Stimulated activated CD8-positive, alpha-beta memory T cell treated with anti-CD3 and anti-CD28 coated beads, Interleukin-2, amount 100 ng/mL, for 1 hour (primary cell): ENCODE data around the gene PKHD1.
"Not testable (repeated sequence)": the region's sequence is repeated elsewhere in the genome, so short reads cannot be mapped to it uniquely, and the experiment has no call there.

ENCODE experiments used
- DNase-seq, 2 donors: peaks; one replicate each; pipeline ENCODE4 v3.0.0-alpha.2; 2020; ENCODE audit warnings: low read depth in 2 of 2

Gene PKHD1

GRCh38 chr6:51856508-51856907 is 230.9 kb downstream of the PKHD1 start:
- no peak for DNase-seq

GRCh38 chr6:51855310-51856082 is 231.9 kb downstream of the PKHD1 start:
- no peak for DNase-seq

DNA sequence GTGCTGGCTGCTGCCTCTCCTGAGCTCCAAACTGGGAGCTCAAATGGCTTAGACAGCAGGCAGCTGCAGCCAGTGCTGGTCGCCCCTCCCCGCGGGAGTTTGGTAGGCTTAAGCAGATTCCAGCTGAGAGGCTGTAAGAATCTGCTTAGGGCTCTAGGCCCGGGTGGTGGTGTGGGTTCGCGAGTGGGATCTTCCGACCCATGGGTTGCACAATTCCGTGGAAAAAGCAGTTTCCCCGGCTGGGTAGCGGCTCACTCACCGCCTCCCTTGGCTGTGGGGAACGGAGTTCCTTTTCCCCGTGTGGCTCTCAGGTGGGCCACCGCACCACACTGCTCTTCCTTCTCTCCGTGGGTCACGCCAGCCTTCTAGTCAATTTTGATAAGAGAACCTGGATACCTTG is 232.5 kb downstream of the PKHD1 start:
- no peak for DNase-seq

DNA sequence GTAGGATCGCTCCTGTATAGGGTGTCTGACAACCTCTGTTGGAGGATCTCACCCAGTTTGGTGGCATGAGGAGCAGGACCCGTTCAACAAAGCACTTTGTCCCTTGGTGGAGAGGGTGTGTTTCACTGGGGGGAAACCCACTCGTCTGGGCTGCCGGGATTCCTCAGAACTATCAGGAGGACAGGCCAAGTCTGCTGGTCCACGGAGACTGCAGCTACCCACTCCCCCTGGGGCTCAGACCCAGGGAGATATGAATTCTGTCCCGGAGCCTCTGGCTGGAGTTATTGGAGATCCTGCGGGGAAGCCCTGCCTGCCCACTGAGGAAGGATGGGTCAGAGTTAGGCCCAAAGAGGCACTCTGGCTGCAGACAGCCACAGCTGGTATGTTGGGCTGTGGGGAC is 233.1 kb downstream of the PKHD1 start:
- no peak for DNase-seq

GRCh38 chr6:51853109-51853508 is 234.3 kb downstream of the PKHD1 start:
- DNase-seq: not testable (repeated sequence)

GRCh38 chr6:51846531-51846930 is 240.9 kb downstream of the PKHD1 start:
- no peak for DNase-seq

DNA sequence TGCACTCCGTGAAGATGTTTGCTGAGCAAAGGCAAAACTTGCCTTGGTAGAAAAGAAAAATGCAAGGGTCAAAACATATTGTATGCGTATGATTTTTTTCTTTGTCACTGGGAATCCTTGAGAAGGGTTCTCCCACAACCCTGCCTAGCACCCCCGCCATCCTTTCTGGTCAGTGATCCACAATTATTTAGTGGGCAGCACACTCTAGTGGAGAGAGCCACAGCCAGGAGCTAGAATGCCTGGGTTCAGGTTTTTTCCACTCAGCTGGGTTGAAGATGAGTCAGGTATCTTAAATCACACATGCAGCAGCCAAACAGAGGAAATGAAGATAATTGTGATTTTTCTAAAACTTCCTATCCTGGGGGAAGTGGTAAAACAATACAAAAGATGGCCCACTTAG is 243.1 kb downstream of the PKHD1 start:
- DNase-seq: no peak

GRCh38 chr6:51843456-51844056 is 243.9 kb downstream of the PKHD1 start:
- DNase-seq: no peak

- no peak for DNase-seq
These were observed 244.5 kb downstream of the PKHD1 start for GRCh38 chr6:51842804-51843378.

GRCh38 chr6:51842061-51842803 is 245.2 kb downstream of the PKHD1 start:
- DNase-seq: no peak

DNA sequence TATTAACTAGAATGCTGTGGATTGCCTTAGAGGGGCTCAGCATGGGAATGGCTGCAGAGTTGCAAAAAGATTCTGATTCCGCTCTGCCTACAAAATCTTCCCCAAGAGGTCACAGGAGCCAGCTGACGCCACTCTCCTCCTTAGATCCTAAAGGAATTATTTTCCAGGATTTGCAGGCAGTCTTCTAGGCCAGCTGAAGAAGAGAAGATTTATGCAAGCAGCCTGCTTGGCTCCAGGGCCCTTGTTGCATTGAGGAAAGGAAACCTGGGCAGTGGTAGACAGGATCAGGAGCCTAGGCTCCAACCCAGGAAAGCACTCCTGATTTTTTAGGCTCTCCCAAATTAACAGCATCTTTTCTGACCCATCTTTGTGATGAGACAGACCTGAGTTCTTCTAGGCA is 245.8 kb downstream of the PKHD1 start:
- no peak for DNase-seq

DNA sequence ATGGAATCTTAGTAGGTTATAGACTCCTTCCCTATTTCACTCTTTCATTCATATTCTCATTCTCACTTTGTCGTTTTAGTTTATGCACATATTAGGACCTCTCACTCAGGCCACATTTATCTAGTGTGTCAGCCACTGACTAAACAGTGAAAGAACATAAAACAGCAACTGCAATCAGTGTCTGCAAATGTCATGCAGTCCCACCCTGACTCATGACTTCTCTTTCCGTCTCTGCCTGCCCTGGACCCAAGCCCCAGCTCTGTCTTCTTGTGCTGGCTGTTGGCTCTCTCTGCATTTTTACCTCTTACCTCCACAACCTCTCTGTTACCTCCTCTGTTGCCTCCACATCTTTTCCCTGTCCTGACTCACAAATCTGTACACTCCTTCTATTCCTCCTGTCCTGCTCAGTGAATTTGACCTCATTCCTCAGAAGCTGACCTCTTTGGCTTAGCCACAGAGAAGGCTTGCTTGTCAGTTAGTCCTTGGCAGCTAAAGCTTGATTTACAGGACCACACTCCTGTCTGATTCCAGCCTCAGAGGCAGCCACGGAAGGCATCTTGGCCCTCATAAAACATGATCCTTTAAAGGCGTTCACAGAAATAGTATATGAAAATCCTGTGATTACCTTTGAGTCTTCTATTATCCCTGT is 247.6 kb downstream of the PKHD1 start:
- DNase-seq: no peak

DNA sequence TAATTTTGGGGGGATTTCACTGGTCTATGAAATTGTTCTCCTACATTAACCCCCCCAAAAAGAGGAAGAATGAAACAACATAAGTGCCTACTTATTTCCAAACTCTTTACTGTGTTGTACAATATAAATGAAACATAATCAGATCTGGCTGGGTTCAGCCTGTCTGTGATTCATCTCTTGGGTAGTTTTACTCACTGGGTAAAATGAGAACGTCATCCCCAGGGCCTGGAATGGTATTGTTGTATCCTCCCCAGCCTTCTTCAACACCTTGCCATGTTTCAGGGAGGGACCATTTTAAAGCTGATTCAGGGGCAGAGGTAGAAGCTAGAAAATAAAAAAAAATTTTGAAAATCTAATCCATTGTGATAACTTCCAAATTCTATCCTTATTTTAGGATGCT is 256.7 kb downstream of the PKHD1 start:
- DNase-seq: no peak

DNA sequence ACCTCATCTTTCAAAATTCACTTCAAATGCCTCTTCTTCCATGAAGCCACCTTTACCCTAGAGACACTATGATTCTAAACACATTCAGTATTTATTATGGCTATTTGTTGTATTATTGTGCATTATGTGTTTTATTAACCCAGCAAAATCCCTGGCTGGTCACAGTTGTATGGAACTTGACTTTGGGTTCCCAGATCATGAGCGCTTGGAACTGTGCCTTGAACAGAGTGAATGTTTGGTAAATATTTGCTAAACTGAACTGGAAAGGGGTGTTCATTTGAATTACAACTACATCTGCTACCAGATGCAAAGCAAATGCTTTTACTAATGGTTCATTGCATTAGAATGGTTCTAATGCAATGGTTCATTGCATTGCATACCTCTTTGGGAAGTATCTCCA is 259.8 kb downstream of the PKHD1 start:
- DNase-seq: no peak

- DNase-seq: no peak
These were observed 262.5 kb downstream of the PKHD1 start for GRCh38 chr6:51824940-51825339.

GRCh38 chr6:51820555-51820954 is 266.9 kb downstream of the PKHD1 start:
- DNase-seq: no peak

GRCh38 chr6:51818520-51819022 is 268.8 kb downstream of the PKHD1 start:
- no peak for DNase-seq

- DNase-seq: no peak
These were observed 269.6 kb downstream of the PKHD1 start for GRCh38 chr6:51817832-51818231.

- DNase-seq: no peak
These were observed 273.0 kb downstream of the PKHD1 start for GRCh38 chr6:51814418-51814817.

- no peak for DNase-seq
These were observed 273.5 kb downstream of the PKHD1 start for GRCh38 chr6:51813904-51814303.

GRCh38 chr6:51812231-51812630 is 275.2 kb downstream of the PKHD1 start:
- DNase-seq: no peak

GRCh38 chr6:51805517-51805916 is 281.9 kb downstream of the PKHD1 start:
- no peak for DNase-seq
